Measurements from ENCODE around the gene E2F6. TPM values are rescaled to one million over a fixed set of nuclear protein-coding genes. Genes with fewer than 3 reads are reported as not detected.
A peak's percentile ranks its signal among the peaks of the same experiment; 100 is the strongest.

The E2F6 gene
- total and polyA plus RNA-seq, 2 of the 13 experiments (the other 11 are each of a cell fraction or from before 2014, with no cell fraction given): 27.3 to 36.0 TPM

GRCh38 chr2:11499081-11499743 is 33.3 kb upstream of the E2F6 start (continued):
- peak; percentile 87 for TF ChIP-seq ZNF770 (CRISPR knock-in tag; IDR thresholded peaks at IDR 0.05)
- TF ChIP-seq BRF2 (CRISPR knock-in tag; IDR thresholded peaks at IDR 0.05): no peak
- TF ChIP-seq AHDC1 (CRISPR knock-in tag; IDR thresholded peaks at IDR 0.05; ENCODE audit: borderline replicate concordance): peak; percentile 99
- no peak; the same call in 1 of the 2 replicates for TF ChIP-seq GLI4 (CRISPR knock-in tag; IDR thresholded peaks at IDR 0.05; ENCODE audit: borderline replicate concordance)
- TF ChIP-seq, protein P1, sequence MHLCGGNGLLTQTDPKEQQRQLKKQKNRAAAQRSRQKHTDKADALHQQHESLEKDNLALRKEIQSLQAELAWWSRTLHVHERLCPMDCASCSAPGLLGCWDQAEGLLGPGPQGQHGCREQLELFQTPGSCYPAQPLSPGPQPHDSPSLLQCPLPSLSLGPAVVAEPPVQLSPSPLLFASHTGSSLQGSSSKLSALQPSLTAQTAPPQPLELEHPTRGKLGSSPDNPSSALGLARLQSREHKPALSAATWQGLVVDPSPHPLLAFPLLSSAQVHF (CRISPR knock-in tag; IDR thresholded peaks at IDR 0.05): no peak
- peak; percentile 96 for TF ChIP-seq NR2F2 (IDR thresholded peaks at IDR 0.05; ENCODE audit: borderline replicate concordance, low read depth)
- peak; percentile 83; the same call in 1 of the 2 replicates for TF ChIP-seq ZKSCAN8 (CRISPR knock-in tag; IDR thresholded peaks at IDR 0.05; ENCODE audit: borderline replicate concordance)
- peak; percentile 58; the same call in 1 of the 2 replicates for TF ChIP-seq ZNF703 (CRISPR knock-in tag; IDR thresholded peaks at IDR 0.05; ENCODE audit: borderline replicate concordance)
- TF ChIP-seq ZNF44 (CRISPR knock-in tag; IDR thresholded peaks at IDR 0.05): 0 out of 2 replicates have a peak, but pooled peaks have one; percentile 40
- TF ChIP-seq CEBPG (CRISPR knock-in tag; IDR thresholded peaks at IDR 0.05): peak; percentile 87
- TF ChIP-seq, protein P2, sequence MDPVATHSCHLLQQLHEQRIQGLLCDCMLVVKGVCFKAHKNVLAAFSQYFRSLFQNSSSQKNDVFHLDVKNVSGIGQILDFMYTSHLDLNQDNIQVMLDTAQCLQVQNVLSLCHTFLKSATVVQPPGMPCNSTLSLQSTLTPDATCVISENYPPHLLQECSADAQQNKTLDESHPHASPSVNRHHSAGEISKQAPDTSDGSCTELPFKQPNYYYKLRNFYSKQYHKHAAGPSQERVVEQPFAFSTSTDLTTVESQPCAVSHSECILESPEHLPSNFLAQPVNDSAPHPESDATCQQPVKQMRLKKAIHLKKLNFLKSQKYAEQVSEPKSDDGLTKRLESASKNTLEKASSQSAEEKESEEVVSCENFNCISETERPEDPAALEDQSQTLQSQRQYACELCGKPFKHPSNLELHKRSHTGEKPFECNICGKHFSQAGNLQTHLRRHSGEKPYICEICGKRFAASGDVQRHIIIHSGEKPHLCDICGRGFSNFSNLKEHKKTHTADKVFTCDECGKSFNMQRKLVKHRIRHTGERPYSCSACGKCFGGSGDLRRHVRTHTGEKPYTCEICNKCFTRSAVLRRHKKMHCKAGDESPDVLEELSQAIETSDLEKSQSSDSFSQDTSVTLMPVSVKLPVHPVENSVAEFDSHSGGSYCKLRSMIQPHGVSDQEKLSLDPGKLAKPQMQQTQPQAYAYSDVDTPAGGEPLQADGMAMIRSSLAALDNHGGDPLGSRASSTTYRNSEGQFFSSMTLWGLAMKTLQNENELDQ (CRISPR knock-in tag; IDR thresholded peaks at IDR 0.05; ENCODE audit: borderline replicate concordance): 0 out of 2 replicates have a peak, but pooled peaks have one; percentile 57
- peak; percentile 78; the same call in 1 of the 2 replicates for TF ChIP-seq ZNF337 (CRISPR knock-in tag; IDR thresholded peaks at IDR 0.05; ENCODE audit: borderline replicate concordance, low read depth)
- TF ChIP-seq, protein P3, sequence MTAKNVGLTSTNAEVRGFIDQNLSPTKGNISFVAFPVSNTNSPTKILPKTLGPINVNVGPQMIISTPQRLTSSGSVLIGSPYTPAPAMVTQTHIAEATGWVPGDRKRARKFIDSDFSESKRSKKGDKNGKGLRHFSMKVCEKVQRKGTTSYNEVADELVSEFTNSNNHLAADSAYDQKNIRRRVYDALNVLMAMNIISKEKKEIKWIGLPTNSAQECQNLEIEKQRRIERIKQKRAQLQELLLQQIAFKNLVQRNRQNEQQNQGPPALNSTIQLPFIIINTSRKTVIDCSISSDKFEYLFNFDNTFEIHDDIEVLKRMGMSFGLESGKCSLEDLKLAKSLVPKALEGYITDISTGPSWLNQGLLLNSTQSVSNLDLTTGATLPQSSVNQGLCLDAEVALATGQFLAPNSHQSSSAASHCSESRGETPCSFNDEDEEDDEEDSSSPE (CRISPR knock-in tag; IDR thresholded peaks at IDR 0.05): peak; percentile 73
- TF ChIP-seq ATF3 (CRISPR knock-in tag; IDR thresholded peaks at IDR 0.05): peak; percentile 78

Data from HepG2 (cell line).